HepG2 (cell line): ENCODE results near the gene PLEKHH1. TPM values are rescaled to one million over a fixed set of nuclear protein-coding genes. Genes with fewer than 3 reads are reported as not detected.

ENCODE experiments used
- AHDC1 ChIP-seq: sonication (generic); formaldehyde crosslinking; IDR thresholded peaks from 2 replicates; pipeline ENCODE4 v1.5.1; 2020; ENCODE audit warnings: mild to moderate bottlenecking, missing genetic modification reagents, borderline replicate concordance
- BCL6 ChIP-seq: IDR thresholded peaks from 2 replicates; pipeline ENCODE4 v1.6.1; 2016; ENCODE audit warnings: missing genetic modification reagents, missing compliant biosample characterization
- CREB1 ChIP-seq, 2 experiments: fragments of 450-650 bp in 1 of 2; IDR thresholded peaks; 2 replicates each; pipeline ENCODE4 v1.6.1; 2016 to 2017; ENCODE audit warnings: control low read depth in 1 of 2, mild to moderate bottlenecking in 1 of 2, missing compliant biosample characterization in 1 of 2, missing genetic modification characterization in 1 of 2
- DMAP1 ChIP-seq: IDR thresholded peaks from 2 replicates; pipeline ENCODE4 v1.6.1; 2016
- FIP1L1 ChIP-seq: fragments of 200-400 bp; formaldehyde crosslinking; IDR thresholded peaks from 2 replicates; pipeline ENCODE4 v1.6.1; 2018; ENCODE audit warnings: low read depth, mild to moderate bottlenecking, low read length, moderate library complexity, borderline replicate concordance; ENCODE audit not compliant: insufficient read depth
- FOXK1 ChIP-seq: sonication (generic); formaldehyde crosslinking; IDR thresholded peaks from 2 replicates; pipeline ENCODE4 v1.4.0; 2020; ENCODE audit warnings: low read depth, missing genetic modification reagents, borderline replicate concordance
- FOXP4 ChIP-seq: sonication (generic); formaldehyde crosslinking; IDR thresholded peaks from 2 replicates; pipeline ENCODE4 v1.4.0; 2020; ENCODE audit warnings: missing genetic modification reagents
- GATAD2A ChIP-seq: IDR thresholded peaks from 2 replicates; pipeline ENCODE4 v1.6.1; 2016
- MAFG ChIP-seq: sonication (generic); formaldehyde crosslinking; IDR thresholded peaks from 2 replicates; pipeline ENCODE4 v1.5.1; 2020; ENCODE audit warnings: mild to moderate bottlenecking, missing genetic modification reagents
- NFIB ChIP-seq: sonication (generic); formaldehyde crosslinking; IDR thresholded peaks from 2 replicates; pipeline ENCODE4 v1.9.0; 2021; ENCODE audit warnings: missing genetic modification reagents, mild to moderate bottlenecking, borderline replicate concordance
- NFRKB ChIP-seq: fragments of 450-650 bp; IDR thresholded peaks from 2 replicates; pipeline ENCODE4 v1.6.1; 2017
- SOX13 ChIP-seq, 3 experiments: fragments of 450-650 bp in 1 of 3; sonication (generic) in 1 of 3; formaldehyde crosslinking in 1 of 3; IDR thresholded peaks in 2 of 3; conservative IDR thresholded peaks in 1 of 3; 2 replicates each; pipeline versions ENCODE4 v1.5.0 to v1.6.1; 2016 to 2020; ENCODE audit warnings: antibody characterized with exemption in 1 of 3, mild to moderate bottlenecking in 1 of 3, missing compliant biosample characterization in 1 of 3, missing genetic modification reagents in 1 of 3, moderate library complexity in 1 of 3
- SOX5 ChIP-seq: IDR thresholded peaks from 2 replicates; pipeline ENCODE4 v1.6.1; 2016; ENCODE audit warnings: borderline replicate concordance
- SSRP1 ChIP-seq: IDR thresholded peaks from 2 replicates; pipeline ENCODE4 v1.6.1; 2016; ENCODE audit warnings: control low read depth
- ZBTB42 ChIP-seq: sonication (generic); formaldehyde crosslinking; IDR thresholded peaks from 2 replicates; pipeline ENCODE4 v1.5.0; 2020; ENCODE audit warnings: mild to moderate bottlenecking, missing genetic modification reagents
- ZFY ChIP-seq: sonication (generic); formaldehyde crosslinking; IDR thresholded peaks from 2 replicates; pipeline ENCODE4 v1.4.0; 2020; ENCODE audit warnings: missing genetic modification reagents
- ZFYVE20 ChIP-seq: sonication (generic); formaldehyde crosslinking; IDR thresholded peaks from 2 replicates; pipeline ENCODE4 v1.8.0; 2023; ENCODE audit warnings: low read depth, mild to moderate bottlenecking, moderate library complexity, missing genetic modification reagents, borderline replicate concordance
- ZNF34 ChIP-seq: sonication (generic); formaldehyde crosslinking; IDR thresholded peaks from 2 replicates; pipeline ENCODE4 v1.4.0; 2020; ENCODE audit warnings: mild to moderate bottlenecking, missing genetic modification reagents, borderline replicate concordance
- ZNF580 ChIP-seq: IDR thresholded peaks from 2 replicates; pipeline ENCODE4 v1.6.1; 2016; ENCODE audit warnings: low read depth, borderline replicate concordance
- ZNF652 ChIP-seq: IDR thresholded peaks from 2 replicates; pipeline ENCODE4 v1.6.1; 2016; ENCODE audit warnings: low read depth, borderline replicate concordance
- ZUFSP ChIP-seq: sonication (generic); formaldehyde crosslinking; IDR thresholded peaks from 2 replicates; pipeline ENCODE4 v1.9.0; 2021; ENCODE audit warnings: missing genetic modification reagents, mild to moderate bottlenecking, borderline replicate concordance
- polyA plus RNA-seq, 8 experiments: library from polyadenylated mRNA; depleted of rRNA in 3 of 8; stranded (reverse) in 7 of 8; unstranded in 1 of 8; fragments of >200 nt; fragmentation: Illumina TruSeq in 4 of 8; extraction: Trizol in 4 of 8; gene quantifications; 2 replicates each; pipeline versions ENCODE4 v1.2.1 to v1.2.3, GENCODE V29; 2011 to 2016; ENCODE audit warnings: low read depth in 4 of 8, missing spikeins in 1 of 8, mixed read lengths in 1 of 8; ENCODE audit not compliant: insufficient read depth in 1 of 8
- total RNA-seq, 5 experiments: library from RNA; depleted of rRNA; stranded (reverse); fragments of >200 nt; fragmentation: Illumina TruSeq; extraction: Trizol; gene quantifications; 2 replicates each; pipeline ENCODE4 v1.2.3, GENCODE V29; 2016; ENCODE audit warnings: low read depth in 1 of 5

PLEKHH1 gene
- total and polyA plus RNA-seq, 2 of the 13 experiments (the other 11 are each of a cell fraction or from before 2014, with no cell fraction given), result 8.6 to 15.8 TPM

GRCh38 chr14:67623114-67623513 lies 90.0 kb downstream of the PLEKHH1 start (continued):
- TF ChIP-seq CREB1 (IDR thresholded peaks at IDR 0.05) (peak; percentile 44; the same call in 1 of the 2 replicates), CREB1 (CRISPR knock-in tag; IDR thresholded peaks at IDR 0.05) (peak; percentile 60), NFIB (CRISPR knock-in tag) (no peak), SOX13 (IDR thresholded peaks at IDR 0.05) (0 out of 2 replicates have a peak, but pooled peaks have one; percentile 24), SOX13 (CRISPR knock-in tag; conservative IDR thresholded peaks at IDR 0.05 in 1 of 2, IDR thresholded peaks at IDR 0.05 in 1 of 2) (peak in 1 of 2 experiments; percentile 79; a peak in 2 of 4 replicates), FOXK1 (peak; percentile 53; the same call in 1 of the 2 replicates), ZFYVE20 (CRISPR knock-in tag) (no peak), ZNF580 (CRISPR knock-in tag) (no peak), SOX5 (CRISPR knock-in tag) (peak; percentile 86), ZNF34 (CRISPR knock-in tag) (no peak), NFRKB (no peak), FOXP4 (CRISPR knock-in tag) (peak; percentile 43; the same call in 1 of the 2 replicates), MAFG (no peak), ZUFSP (CRISPR knock-in tag) (no peak), ZFY (CRISPR knock-in tag) (no peak), SSRP1 (CRISPR knock-in tag) (no peak), ZBTB42 (CRISPR knock-in tag) (no peak), DMAP1 (CRISPR knock-in tag) (no peak; the same call in 1 of the 2 replicates), BCL6 (peak; percentile 49; the same call in 1 of the 2 replicates), GATAD2A (peak; percentile 53; the same call in 1 of the 2 replicates), FIP1L1 (no peak), AHDC1 (no peak), ZNF652 (CRISPR knock-in tag) (0 out of 2 replicates have a peak, but pooled peaks have one; percentile 27)
